Measurements from ENCODE around the gene STARD3.

Gene STARD3

GRCh38 chr17:39600288-39600996, 36.5 kb upstream of the STARD3 start:
- no peak for DNase-seq (ENCODE audit: low read depth)
- H3K4me3 ChIP-seq (ENCODE audit: control insufficient read depth, low read depth, low read length) = no peak overlapping the region
- TF ChIP-seq, protein P1, sequence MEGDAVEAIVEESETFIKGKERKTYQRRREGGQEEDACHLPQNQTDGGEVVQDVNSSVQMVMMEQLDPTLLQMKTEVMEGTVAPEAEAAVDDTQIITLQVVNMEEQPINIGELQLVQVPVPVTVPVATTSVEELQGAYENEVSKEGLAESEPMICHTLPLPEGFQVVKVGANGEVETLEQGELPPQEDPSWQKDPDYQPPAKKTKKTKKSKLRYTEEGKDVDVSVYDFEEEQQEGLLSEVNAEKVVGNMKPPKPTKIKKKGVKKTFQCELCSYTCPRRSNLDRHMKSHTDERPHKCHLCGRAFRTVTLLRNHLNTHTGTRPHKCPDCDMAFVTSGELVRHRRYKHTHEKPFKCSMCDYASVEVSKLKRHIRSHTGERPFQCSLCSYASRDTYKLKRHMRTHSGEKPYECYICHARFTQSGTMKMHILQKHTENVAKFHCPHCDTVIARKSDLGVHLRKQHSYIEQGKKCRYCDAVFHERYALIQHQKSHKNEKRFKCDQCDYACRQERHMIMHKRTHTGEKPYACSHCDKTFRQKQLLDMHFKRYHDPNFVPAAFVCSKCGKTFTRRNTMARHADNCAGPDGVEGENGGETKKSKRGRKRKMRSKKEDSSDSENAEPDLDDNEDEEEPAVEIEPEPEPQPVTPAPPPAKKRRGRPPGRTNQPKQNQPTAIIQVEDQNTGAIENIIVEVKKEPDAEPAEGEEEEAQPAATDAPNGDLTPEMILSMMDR (IDR thresholded peaks at IDR 0.05; ENCODE audit: control insufficient read depth, insufficient read depth, low read depth, low read length, missing control alignments) = no peak

DNA sequence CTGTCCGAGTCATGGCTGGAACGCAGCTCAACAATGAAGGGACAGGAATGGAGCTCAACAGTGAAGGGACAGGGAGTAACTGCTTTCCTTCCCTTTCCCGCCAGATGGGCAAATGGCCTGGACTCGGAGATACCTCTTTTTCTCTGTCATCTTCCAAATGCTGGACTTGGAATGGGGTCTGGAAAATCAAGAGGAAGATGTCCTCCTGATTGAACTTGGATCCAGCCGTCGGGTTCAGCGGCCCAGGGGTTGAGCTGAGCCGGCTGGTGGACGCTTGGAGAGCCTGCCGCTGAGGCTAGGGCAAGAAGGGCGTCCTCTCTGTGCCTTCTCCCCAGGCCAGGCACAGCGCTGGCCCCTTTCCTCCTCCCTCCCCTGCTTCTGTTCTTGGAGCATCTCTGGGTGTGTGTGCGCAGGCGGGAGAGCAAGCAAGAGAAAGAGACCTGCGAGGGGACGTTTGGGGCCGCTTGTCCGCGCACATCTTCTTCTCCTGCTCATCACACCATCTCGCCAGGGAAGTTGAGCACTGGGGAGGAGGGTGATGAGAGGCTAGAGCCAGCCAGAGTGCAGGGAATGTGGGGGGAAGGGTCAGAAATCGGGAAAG, 35.8 kb upstream of the STARD3 start:
- no peak for DNase-seq (ENCODE audit: low read depth)
- TF ChIP-seq, protein P1 (IDR thresholded peaks at IDR 0.05; ENCODE audit: control insufficient read depth, insufficient read depth, low read depth, low read length, missing control alignments) = no peak
- no peak overlapping the region for H3K4me3 ChIP-seq (ENCODE audit: control insufficient read depth, low read depth, low read length)

GRCh38 chr17:39601758-39602532, 35.0 kb upstream of the STARD3 start:
- DNase-seq (ENCODE audit: low read depth) = no peak
- TF ChIP-seq, protein P1 (IDR thresholded peaks at IDR 0.05; ENCODE audit: control insufficient read depth, insufficient read depth, low read depth, low read length, missing control alignments) = no peak
- H3K4me3 ChIP-seq (ENCODE audit: control insufficient read depth, low read depth, low read length) = no peak overlapping the region

DNA sequence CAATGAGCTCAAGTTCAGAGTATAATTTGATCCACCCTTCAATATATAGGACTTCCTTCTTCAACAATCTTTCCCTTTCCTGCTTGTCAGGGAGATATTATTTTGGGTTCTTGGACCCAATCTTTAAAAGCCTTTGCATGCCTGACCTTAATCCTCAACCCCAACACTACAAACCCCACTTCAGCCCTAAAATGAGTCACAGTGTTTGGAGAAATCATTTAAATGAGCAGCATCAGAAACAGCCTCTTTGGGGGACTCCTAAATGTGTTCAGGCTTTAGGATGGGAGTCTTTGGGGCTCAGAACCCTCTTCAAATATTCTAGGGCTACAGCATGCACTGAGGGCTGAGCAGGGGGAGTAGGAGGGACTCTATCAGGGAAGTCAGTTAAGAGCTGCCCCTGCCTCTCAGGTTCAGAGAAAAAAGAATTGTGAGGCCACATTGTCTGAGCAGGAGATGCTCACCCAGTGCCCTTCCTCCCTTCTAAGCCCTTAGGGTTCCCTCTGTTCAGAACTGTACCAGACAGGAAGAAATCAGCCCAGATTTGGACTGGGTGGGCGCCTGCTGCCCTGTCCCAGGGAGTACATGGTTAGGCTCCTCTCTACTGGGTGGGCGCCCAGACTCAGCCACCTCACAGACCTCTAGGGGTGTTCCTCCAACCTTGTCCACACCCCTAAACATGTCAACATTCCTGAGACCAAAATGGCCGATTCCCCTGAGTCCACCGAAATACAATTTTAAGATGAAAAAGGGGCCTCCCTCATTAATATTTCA, 34.2 kb upstream of the STARD3 start:
- TF ChIP-seq, protein P1 (IDR thresholded peaks at IDR 0.05; ENCODE audit: control insufficient read depth, insufficient read depth, low read depth, low read length, missing control alignments) = no peak
- no peak for DNase-seq (ENCODE audit: low read depth)
- no peak overlapping the region for H3K4me3 ChIP-seq (ENCODE audit: control insufficient read depth, low read depth, low read length)

GRCh38 chr17:39603304-39604016, 33.5 kb upstream of the STARD3 start:
- H3K4me3 ChIP-seq (ENCODE audit: control insufficient read depth, low read depth, low read length) = no peak overlapping the region
- no peak for DNase-seq (ENCODE audit: low read depth)
- TF ChIP-seq, protein P1 (IDR thresholded peaks at IDR 0.05; ENCODE audit: control insufficient read depth, insufficient read depth, low read depth, low read length, missing control alignments) = no peak
